GM19463 (cell line): Measurements from ENCODE around the gene AUP1.

Experiments used
- ATAC-seq: cut with Tn5 transposase; IDR thresholded peaks from one replicate; pipeline ENCODE4 v1.9.1; 2021; ENCODE audit warnings: mild to moderate bottlenecking, moderate library complexity; ENCODE audit not compliant: unreplicated experiment

AUP1 gene

DNA sequence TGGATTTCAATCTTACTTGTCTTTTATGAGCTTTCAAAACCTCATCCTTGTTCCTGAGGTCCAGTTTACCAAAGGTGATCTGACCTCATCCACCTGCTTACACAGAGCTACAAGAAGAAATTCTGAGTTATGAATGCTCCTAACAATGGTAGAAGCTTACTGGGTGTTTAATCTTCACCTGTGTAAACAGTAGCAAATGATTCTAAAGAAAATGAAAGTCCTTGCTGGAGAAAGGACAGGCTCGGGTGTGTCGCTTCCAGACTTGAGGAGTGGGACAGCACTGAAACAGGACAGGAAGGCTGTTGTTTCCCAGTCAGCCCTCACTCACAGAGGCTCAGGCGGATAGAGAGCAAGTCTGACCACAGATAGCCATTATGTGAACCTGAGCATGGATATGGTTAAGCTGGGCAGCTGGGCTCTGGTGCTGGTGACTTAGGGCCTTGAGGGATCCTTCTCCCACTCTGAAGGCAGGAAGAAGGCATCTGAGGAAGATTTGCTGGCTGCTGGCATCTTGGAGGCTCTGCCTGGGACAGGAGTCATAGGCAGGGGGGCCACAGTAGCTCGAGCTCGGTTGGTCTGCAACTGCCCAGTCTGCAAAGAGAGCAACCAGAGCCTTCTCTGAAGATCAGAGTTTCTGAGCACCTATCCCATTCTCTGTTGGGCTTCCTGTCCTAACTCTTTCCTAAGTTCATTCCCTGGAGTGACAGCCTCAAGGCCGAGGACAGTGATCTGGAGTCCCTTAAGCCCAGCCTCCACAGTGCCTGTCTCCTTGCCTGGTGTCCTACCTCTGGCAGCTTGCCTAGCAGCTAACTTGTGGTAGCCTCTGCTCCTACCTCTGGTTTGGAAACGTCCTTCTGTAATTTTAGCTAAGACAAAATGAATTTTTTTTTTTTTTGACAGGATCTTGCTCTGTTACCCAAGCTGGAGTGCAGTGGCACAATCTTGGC, 29.1 kb upstream of the AUP1 start:
- no peak for ATAC-seq

DNA sequence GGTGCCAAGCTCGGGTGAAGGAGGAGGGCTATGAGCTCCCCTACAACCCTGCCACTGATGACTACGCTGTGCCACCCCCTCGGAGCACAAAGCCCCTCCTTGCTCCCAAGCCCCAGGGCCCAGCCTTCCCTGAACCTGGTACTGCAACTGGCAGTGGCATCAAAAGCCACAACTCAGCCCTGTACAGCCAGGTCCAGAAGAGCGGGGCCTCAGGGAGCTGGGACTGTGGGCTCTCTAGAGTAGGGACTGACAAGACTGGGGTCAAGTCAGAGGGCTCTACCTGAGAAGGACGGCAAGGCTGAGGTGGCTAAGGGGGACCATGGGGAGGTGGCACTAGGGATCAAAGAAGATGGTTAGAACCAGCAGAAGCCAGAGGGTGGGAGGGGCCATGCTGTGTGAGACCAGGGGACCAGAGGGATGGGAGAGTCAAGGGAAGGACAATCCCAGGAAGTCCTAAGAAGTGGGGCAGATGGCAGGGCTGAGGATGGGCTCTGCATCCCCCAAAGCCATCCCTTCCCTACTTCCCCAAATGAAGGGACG, 27.4 kb upstream of the AUP1 start:
- ATAC-seq: no peak

DNA sequence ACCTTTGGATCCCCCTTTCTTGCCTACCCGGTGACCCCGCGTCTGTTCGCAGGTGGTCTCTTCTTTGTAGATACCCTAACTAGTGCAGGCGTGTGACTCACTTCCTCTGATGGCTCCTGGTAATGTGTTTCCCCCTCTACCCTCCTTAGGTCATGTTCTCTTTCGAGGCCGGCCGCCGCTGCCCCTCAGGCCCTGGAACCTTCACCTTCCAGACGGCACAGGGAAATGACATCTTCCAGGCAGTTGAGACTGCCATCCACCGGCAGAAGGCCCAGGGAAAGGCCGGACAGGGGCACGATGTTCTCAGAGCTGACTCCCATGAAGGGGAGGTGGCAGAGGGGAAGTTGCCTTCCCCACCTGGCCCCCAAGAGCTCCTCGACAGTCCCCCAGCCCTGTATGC, 26.7 kb upstream of the AUP1 start:
- ATAC-seq: no peak

DNA sequence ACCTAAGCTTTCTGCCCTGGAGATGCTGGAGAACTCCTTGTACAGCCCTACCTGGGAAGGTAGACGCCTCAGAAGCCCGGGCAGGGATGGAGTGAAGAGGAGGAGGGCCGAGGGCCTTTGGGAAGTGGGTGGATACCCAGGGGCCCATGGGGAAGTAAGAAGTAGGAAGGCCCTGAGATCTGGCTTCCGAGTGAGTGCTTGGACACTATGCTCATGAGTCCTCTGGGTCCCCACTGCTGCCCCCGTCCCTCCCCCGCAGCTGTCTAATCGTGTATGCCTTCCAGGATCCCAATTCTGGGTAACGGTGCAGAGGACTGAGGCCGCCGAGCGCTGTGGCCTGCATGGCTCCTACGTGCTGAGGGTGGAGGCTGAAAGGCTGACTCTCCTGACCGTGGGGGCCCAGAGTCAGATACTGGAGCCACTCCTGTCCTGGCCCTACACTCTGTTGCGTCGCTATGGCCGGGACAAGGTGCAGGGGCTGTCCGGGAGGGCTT, 26.2 kb upstream of the AUP1 start:
- ATAC-seq: no peak

DNA sequence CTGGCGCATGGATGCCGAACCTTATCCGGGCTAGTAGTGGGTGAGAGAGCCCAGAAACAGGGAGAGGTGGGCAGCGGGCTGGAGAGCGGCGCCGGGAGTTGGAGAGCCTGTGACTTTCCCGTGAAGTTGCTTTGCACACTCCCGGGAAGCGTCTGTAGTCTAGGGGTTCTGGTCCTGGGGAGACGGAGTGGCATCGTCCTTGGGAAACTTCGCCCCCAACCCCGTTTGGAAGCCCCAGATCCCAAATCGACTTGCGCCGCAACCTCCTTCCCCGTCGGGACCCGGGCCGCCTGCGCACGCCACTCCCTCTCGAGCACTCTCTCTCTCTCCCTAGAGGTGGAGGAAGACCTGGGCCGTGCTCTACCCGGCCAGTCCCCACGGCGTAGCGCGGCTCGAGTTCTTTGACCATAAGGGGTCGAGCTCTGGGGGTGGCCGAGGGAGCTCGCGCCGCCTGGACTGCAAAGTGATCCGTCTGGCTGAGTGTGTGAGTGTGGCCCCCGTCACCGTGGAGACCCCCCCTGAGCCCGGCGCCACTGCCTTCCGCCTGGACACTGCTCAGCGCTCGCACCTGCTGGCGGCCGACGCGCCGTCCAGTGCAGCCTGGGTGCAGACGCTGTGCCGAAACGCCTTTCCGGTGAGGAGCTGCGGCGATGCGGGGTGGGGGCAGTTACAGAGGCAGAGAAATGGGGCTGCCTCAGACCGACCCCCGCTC, 25.5 kb upstream of the AUP1 start:
- peak; percentile 37 for ATAC-seq

DNA sequence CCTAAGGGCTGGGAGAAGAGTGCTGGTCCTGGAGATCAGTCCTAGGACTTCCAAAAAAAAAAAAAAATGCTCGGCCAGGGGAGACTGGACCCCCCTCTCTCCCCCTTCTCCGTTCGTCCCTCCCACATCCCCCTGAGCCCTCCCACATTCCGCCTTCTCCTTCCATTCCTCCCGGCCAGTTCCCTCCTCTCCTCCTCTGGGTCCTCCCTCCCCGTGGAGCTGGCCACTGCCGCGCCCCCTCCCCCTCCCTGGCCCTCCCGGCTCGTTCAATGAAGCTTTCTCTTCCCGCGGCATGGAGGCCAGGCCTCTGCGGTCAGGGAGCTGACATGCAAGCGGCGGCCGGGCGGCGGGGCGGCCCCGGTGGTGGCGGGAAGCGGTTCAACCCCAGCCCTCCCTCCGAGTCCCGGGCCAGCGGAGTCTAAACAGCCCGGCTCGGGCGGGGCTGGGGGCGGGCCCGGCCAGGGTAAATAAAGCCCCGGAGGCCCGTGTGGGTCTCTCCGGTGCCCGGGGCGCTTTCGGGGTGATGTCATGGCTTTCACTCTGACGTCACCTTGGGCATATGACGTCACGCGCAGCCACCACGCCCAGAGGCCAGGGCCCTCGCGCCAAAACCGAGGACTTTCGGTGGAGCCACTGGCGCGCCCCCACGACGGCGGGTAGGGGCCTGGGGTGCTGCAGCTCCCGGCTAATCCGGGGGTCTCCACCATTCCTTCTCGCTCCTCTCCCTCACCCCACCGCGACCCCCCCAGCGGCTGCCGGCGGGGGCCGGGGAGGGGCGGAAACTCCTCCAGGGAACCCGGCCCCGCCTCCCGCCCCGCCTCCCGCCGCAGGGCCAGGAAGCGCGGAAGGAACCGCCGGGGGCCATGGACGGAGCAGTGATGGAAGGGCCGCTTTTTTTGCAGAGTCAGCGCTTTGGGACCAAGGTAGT, 24.6 kb upstream of the AUP1 start, which contains the start of the genes DOK1 and LOXL3:
TSS of gene DOK1 (plus strand) at position 829 of the 928 bp plus-strand sequence. CDS start at position 864, 35 bp downstream.
TSS of gene LOXL3 (minus strand) at position 51 of the 928 bp plus-strand sequence. CDS start 1,308 bp downstream, outside the sequence.
- ATAC-seq: peak; percentile 59

DNA sequence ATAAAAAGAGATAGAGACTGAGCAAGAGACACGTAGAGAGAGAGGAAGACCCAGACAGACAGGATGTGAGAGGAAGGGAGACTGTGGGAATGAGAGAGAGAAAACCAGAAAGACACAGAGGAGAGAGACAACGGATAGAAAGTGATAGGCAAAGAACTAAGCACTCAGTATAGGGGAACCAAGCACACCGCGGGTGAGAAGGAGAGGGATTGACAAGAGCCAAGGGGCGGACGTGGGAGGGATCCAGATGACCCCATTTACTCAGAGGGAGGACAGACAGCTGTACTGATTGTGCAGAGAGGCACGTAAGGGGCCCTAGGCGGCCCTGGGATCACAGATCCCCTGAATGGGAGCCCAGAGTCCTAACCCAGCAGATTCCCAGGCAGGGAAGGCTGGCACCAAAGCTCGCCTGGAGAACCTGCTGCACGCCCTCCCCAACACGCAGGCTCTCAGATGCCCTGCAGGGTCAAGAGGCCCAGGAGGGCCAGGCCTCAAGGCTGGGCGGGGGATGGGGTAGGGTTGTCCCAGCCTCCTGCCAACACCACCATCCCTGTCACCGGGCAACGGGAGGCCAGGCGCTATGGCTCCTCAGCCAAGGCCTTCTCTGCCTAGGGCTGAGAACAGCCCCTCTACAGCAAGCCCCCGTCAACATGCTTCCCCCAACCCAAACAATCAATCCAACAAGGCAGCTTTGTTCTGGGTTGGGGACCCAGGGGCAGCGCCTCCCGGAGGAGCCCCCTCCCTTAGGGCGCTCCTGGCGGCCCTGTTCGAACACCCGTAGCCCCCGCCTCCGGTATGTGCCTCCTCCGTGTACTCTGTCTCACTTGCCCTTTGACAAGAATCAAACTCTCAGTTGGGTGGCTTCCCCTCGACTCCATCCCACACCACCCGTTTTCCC, 23.7 kb upstream of the AUP1 start:
- ATAC-seq: no peak

DNA sequence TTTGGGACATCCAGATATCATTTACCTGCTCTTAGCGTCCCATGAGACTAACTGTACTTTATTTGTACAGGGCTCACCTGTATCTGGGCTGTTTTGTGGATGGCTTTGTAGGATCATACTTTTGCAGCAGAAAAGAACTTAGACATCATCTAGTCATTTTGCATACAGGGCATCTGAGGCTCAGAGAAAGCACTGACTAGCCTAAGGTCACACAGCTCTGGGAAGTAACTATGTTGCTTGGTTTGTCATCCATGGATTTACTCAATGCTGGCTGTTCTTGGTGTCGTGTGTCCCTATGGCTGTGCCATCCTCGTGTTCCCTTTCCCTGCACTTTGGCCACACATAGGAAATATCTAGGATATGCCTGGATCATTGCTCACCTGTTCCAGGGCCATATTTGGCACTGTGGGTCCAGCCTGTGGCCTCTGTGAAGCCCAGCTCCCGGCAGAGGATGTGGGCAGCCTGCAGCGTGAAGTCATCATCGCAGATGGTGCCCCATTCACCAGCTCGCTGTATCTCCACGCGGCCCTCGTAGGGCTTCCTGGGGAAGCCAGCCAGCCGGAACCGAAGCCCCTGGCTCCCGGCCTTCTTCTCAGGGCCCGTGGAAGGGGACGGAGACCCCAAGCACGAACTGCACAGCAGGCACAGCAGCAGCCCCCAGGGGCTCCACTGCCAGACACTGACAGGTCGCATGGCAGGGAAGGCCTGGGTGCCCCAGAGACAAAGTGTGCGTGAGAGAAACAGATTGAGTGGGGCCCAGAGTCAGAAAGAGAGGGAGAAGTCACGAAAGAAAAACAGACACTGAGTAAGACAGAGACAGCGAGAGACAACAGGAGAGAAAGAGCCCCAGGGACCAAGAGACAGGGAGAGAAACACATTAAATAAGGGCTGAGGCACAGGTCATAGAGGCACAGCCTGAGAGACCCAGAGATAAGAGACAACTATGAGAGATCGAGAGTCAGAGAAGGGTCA, 22.7 kb upstream of the AUP1 start:
- no peak for ATAC-seq

DNA sequence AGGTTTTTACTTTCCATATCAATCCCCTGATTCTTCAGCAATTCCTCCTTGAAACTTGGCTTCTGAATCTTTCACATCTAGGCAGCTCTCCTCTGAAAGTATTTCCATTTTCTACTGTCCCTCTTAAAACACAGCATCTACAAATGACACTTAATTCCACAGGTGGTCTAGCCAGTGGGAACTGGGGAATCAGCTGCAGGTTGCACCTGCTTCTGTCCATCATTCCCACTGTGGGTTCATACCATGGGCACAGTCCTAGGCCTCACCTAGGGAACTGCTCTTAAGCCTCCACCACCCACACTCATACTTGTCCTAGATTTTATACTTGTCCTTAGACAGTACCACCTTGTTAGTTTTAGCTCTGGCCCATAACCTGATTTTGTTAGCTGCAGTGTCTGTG, 22.0 kb upstream of the AUP1 start:
- ATAC-seq: no peak

DNA sequence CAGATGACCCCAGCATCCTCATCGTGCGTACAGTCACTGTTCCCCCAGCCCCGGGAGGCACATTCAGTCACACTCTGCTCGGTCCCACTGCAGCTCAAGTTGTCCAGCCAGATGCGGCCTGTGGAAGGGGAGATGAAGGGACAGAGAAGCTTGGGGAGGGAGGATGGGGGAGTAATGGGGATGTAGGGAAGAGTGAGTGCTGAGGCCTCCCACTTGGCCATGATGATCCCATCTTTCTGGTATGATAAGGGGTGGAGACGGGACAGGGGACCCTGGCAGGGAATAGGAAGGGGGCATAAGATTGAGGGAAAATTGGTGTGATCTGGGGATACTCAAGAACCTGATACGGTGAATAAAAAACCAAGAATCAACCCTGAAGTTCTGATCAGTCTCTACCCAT, 20.7 kb upstream of the AUP1 start:
- no peak for ATAC-seq

DNA sequence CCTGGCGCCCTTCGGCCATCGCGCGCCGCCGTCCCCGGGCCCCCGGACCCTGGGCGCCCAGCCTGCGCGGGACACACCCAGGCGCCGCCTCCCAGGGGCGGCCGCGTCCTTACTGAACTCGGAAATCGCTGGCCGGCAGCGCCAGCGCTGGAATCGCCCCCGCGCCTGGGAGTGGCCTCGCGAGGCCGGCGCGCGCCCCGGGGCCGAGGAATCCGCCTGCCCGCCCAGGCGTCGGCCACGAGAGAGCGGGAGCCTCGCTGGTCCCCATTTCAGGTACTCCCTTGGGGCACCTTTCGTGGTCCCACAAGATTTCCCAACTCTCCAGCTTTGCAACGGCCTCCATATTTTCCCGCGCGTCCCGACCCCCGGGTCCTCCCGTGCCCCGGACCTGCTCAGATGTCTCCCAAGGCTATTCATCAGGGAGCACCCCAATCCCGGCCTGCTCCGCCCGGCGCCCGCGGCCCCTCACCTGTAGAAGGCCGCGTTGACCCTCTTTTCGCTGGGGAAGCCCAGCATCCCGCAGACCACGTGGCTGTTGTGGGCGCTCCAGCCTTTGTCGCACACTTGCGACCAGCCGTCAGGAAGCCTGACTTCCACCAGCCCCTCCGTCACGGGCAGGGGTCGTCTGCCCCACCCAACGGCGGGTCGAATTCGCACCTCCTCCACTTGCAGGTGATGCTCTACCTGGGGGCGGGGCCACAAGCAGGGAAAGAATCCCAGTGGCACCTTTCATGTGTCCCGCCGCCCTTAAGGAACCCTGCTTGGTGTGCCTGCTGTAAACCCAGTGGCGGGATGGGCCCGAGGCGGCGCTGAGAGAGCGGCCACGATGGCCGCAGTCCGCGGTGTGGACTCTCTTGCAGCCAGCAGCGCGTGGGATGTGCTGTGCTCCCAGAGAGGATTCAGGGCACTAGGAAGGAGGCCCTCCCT, 19.7 kb upstream of the AUP1 start:
- ATAC-seq: peak; percentile 46

DNA sequence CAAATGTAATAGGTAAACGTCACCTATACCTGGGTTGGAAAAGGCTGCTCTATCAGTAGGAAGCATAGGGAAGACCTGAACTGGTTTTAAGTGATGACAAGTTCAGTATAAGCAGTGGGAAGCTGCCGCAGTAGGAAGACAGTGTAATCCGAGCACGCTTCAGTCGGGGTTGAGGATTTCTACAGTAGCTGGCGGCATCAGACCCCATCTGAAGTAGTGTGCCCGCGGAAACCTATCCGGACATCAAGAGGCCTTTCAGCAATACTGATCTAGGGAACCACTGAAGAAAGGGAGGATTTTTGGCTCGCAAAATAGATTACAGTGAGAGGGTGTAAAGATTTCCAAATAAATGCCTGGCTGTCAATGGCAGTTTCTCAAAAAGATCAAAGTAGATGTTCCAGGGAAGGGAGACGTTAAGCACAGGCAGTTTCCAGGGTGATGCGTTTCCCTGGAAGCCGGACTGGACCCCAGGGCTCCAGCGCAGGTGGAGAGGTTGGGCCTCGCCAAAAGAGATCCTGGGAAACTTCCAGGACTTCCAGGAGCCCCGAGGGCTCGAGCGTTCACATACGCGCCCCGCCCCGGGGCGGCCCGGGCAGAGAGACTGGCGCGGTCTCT, 18.9 kb upstream of the AUP1 start:
- ATAC-seq: no peak

DNA sequence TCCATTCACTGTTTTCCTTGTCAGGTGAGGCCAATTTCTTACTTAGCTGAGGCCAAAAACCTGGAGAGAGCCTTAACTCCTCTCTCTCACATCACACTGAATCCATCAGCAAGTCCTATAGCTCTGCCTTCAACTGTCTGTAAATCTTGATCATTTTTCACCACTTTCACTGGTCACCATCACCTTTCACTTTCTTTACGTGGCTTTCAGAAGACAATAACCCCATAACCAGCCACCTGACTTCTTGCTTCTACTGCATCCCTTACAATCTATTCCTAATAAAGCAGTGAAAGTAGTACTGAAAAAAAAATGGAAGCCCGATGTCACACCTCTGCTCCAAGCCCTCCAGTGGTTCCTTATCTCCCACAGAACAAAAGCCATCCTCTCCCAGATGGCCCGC, 16.5 kb upstream of the AUP1 start:
- no peak for ATAC-seq

DNA sequence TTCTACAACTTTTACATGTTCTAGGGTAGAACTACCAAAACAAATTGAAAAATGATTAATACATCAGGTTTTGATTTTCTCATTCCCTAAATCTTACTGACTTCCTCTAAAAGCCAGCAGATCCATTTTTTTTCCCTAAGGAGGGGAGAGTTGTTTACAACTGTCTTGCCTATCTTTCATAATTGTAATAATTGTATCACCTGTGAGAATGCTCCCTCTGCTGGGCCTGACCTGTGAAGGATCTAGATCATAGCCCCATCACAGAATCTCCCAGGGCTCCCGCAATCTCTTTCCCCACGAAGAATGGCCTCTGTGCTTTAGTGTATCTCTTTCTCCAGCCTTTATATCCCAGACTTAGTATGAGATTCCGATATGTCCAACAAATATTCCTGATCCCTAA, 15.1 kb upstream of the AUP1 start:
- ATAC-seq: no peak

DNA sequence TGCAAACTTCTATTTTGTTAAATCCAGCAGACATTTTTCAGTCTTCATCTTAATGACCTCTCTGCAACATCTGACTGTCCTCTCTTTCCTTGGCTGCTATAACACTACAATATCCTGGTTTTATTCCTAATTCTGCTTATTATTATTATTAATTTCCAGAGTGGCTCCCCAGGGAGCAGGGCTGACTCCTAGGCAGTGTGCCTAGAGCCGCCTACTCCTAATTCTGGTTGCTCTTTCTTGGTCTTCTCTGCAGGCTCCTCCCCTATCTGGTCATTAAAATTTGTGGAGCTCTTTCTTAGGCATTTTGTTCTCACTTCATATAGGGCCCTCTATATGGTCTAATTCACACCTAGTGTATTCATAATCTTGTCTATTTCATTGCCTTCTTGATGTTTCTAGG, 13.5 kb upstream of the AUP1 start:
- no peak for ATAC-seq

DNA sequence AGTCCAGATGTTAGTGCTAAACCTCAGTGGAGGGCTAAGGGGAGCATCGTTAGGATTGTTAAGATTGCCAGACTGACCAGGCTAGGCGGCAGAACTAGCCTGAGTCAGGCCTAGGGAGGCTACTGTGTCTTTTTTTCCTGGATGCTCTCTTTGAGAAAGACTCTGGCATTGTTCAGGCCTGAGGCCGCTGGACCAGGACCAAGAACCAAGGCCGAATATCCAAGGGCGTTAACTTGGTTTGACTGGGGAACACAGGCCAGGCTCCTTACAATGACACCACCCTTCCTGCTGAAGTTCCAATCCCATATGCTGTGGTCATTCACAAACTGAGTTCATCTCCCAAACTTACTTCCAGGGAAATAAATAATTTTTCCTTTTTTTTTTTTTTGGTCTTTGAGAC, 10.8 kb upstream of the AUP1 start:
- ATAC-seq: no peak

DNA sequence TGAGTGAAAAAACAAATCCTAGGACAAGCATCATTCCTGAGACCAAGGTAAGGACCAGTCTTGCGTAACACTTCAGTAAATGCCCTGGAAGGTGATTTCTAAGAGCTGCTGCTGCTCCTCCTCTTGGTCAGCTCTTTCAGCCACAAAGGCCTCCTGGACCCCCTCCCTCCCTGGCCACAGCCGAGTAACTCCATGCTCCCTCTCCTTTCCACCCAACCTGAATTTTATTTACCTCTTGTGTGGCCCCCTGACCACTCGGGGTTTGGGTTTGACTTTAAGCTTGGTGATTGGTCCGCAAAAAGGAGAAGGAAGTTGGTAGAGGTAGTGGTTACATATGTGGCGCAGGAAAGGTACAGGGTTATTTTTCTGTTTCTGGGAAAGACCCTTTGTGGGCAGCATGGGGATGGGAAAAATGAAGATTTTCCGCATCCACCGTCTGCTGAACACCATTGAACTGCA, 9.4 kb upstream of the AUP1 start:
- peak; percentile 51 for ATAC-seq
